HL-60 (cell line): ENCODE data around the gene ZNF436.

Source experiments
- CTCF ChIP-seq: IDR thresholded peaks from one replicate; pipeline ENCODE4 v1.5.1; 2011; ENCODE audit warnings: low read length, control low read depth, inconsistent platforms; ENCODE audit not compliant: insufficient read depth
- GABPA ChIP-seq: IDR thresholded peaks from 2 replicates; pipeline ENCODE4 v1.6.1; 2012; ENCODE audit warnings: low read depth
- POLR2AphosphoS5 ChIP-seq: IDR thresholded peaks from 2 replicates; pipeline ENCODE4 v1.6.1; 2012; ENCODE audit warnings: low read depth
- REST ChIP-seq: IDR thresholded peaks from 2 replicates; pipeline ENCODE4 v1.6.1; 2012; ENCODE audit warnings: low read depth; ENCODE audit not compliant: insufficient replicate concordance
- SPI1 ChIP-seq: IDR thresholded peaks from 2 replicates; pipeline ENCODE4 v1.6.1; 2012; ENCODE audit warnings: low read depth, mild to moderate bottlenecking, borderline replicate concordance

- TF ChIP-seq CTCF (no peak), POLR2AphosphoS5 (no peak), REST (no peak), SPI1 (no peak), GABPA (no peak)
These were observed 46.9 kb downstream of the ZNF436 start for GRCh38 chr1:23322770-23323169.
